ENCODE measurements around the gene MEX3C. TPM values are rescaled to one million over a fixed set of nuclear protein-coding genes. Genes with fewer than 3 reads are reported as not detected.
A peak's percentile ranks its signal among the peaks of the same experiment; 100 is the strongest.

MEX3C gene
- total RNA-seq, 4 donors from 2014 or later = 31.6 to 42.0 (median 37.6) TPM

GRCh38 chr18:51195451-51196117, 1.9 kb downstream of the MEX3C start:
- WGBS = under 1% methylated on average over 13 of the region's 13 CpGs
- TF ChIP-seq EP300 (IDR thresholded peaks at IDR 0.05) = no peak
- no peak for TF ChIP-seq POLR2AphosphoS5 (IDR thresholded peaks at IDR 0.05)
- no peak for TF ChIP-seq POLR2A (IDR thresholded peaks at IDR 0.05)
- TF ChIP-seq, protein P1, sequence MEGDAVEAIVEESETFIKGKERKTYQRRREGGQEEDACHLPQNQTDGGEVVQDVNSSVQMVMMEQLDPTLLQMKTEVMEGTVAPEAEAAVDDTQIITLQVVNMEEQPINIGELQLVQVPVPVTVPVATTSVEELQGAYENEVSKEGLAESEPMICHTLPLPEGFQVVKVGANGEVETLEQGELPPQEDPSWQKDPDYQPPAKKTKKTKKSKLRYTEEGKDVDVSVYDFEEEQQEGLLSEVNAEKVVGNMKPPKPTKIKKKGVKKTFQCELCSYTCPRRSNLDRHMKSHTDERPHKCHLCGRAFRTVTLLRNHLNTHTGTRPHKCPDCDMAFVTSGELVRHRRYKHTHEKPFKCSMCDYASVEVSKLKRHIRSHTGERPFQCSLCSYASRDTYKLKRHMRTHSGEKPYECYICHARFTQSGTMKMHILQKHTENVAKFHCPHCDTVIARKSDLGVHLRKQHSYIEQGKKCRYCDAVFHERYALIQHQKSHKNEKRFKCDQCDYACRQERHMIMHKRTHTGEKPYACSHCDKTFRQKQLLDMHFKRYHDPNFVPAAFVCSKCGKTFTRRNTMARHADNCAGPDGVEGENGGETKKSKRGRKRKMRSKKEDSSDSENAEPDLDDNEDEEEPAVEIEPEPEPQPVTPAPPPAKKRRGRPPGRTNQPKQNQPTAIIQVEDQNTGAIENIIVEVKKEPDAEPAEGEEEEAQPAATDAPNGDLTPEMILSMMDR (IDR thresholded peaks at IDR 0.05) = no peak
- H3K27ac ChIP-seq = peak overlapping the region; percentile 99

GRCh38 chr18:51195086-51195450, 2.4 kb downstream of the MEX3C start:
- Histone ChIP-seq H3K27ac (peak overlapping the region; percentile 99), H3K9me3 (no peaks in the 10 kb centered on the region), H3K4me1 (peaks cover 56% of the 10 kb centered on the region), H3K36me3 (no peaks in the 10 kb centered on the region), H3K4me3 (peak overlapping the region; percentile 93), H3K27me3 (no peaks in the 10 kb centered on the region)
- 20% methylated on average over 3 of the region's 3 CpGs for WGBS
- DNase-seq (ENCODE audit: low spot score in 2 of 2) = no peak
- no peak for TF ChIP-seq POLR2A (IDR thresholded peaks at IDR 0.05)
- no peak for TF ChIP-seq EP300 (IDR thresholded peaks at IDR 0.05)
- no peak for TF ChIP-seq POLR2AphosphoS5 (IDR thresholded peaks at IDR 0.05)
- TF ChIP-seq, protein P1 (IDR thresholded peaks at IDR 0.05) = no peak

More at GRCh38 chr18:51195451-51196117, 1.9 kb downstream of the MEX3C start:
- Histone ChIP-seq H3K4me3 (peak overlapping the region; percentile 93), H3K4me1 (peaks cover 51% of the 10 kb centered on the region), H3K9me3 (no peaks in the 10 kb centered on the region), H3K27me3 (no peaks in the 10 kb centered on the region), H3K36me3 (no peaks in the 10 kb centered on the region)
- no peak for DNase-seq (ENCODE audit: low spot score in 2 of 2)

DNA sequence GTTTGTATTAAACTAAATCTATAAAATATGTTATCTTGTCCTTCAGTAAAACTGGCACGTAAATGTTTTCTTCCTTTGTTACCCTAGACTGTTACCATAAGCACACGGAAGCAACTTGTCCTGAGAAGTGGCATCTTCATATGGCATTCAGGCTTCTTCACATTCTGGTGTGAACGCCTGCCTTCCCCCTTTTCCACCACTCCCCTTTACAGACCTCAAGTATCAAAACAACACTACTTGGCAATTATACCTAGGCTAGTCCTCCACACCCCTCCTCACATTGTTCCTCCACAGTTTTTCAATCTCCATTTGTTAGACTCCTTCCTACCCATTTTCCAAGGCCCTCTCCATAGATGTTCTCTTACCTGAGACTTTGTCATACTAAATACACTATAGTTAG, 2.9 kb downstream of the MEX3C start:
- TF ChIP-seq POLR2AphosphoS5 (IDR thresholded peaks at IDR 0.05) (no peak), POLR2A (IDR thresholded peaks at IDR 0.05) (no peak), EP300 (IDR thresholded peaks at IDR 0.05) (no peak)
- TF ChIP-seq, protein P1 (IDR thresholded peaks at IDR 0.05) = no peak
- Histone ChIP-seq H3K36me3 (no peaks in the 10 kb centered on the region), H3K27ac (peak overlapping the region; percentile 99), H3K4me3 (peak overlapping the region; percentile 93), H3K9me3 (no peaks in the 10 kb centered on the region), H3K27me3 (no peaks in the 10 kb centered on the region), H3K4me1 (peaks cover 58% of the 10 kb centered on the region)
- no peak for DNase-seq (ENCODE audit: low spot score in 2 of 2)
- WGBS = 23% methylated on average over 3 of the region's 3 CpGs

DNA sequence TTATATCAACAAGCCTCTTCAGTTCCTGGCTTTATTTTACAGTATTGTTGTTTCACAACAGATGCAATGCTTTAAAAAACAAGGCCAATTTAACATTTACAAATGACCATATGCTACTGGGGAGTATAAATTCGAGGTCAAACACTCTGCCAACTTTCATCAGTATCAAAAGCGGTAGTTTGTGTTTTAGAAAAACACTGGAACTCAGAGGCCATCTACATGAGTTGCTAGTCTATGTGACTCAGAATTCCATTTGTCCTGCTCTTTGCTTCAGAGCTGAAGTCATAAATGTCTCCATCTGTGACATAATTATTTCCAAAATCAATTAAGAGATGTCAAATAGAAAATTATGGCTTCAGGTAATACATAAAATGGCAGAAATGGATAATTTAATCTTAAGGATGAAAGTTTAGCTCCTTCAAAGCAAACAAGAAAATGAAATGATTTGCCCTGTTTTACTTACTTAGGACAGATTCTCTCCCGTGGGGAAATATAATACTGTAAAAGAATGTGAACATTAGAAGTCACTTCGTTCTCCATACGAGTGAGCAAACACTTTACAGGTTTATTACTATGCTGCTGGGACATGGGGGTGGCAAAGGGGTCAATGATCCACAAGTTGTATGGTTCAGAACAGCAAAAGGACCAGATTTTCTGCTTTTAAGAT, 3.7 kb downstream of the MEX3C start:
- H3K9me3 ChIP-seq = no peaks in the 10 kb centered on the region
- TF ChIP-seq POLR2AphosphoS5 (IDR thresholded peaks at IDR 0.05) = no peak
- TF ChIP-seq POLR2A (IDR thresholded peaks at IDR 0.05) = no peak
- TF ChIP-seq, protein P1 (IDR thresholded peaks at IDR 0.05) = no peak
- TF ChIP-seq EP300 (IDR thresholded peaks at IDR 0.05) = no peak
- peak overlapping the region; percentile 93 for H3K4me3 ChIP-seq
- WGBS = 28% methylated on average over 5 of the region's 5 CpGs
- no peak overlapping the region for H3K27ac ChIP-seq
- no peak for DNase-seq (ENCODE audit: low spot score in 2 of 2)
- peaks cover 58% of the 10 kb centered on the region for H3K4me1 ChIP-seq
- H3K27me3 ChIP-seq = no peaks in the 10 kb centered on the region
- H3K36me3 ChIP-seq = no peaks in the 10 kb centered on the region

DNA sequence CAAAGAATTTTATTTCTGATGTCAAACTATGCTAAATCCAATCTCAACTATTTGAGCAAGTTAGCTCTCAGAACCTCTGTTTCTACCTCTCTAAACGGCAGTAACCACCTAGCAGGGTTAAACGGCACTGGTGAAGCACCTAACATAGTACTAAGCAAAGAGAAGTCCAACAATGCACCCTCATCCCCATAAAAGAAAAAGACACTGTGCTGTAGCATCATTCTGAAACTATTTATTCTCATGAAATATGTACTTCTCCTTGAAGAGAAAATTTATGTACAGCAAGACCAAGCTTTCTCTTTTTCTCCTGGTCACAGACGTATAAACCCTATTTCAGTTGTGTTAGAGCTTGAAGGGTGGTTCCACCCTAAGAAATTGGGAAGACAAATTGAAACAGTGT, 4.8 kb downstream of the MEX3C start:
- Histone ChIP-seq H3K4me1 (peaks cover 60% of the 10 kb centered on the region), H3K36me3 (no peaks in the 10 kb centered on the region), H3K27ac (no peak overlapping the region), H3K9me3 (no peaks in the 10 kb centered on the region), H3K4me3 (no peak overlapping the region), H3K27me3 (no peaks in the 10 kb centered on the region)
- no peak for DNase-seq (ENCODE audit: low spot score in 2 of 2)
- WGBS = 66% methylated on average over 3 of the region's 3 CpGs
- TF ChIP-seq, protein P1 (IDR thresholded peaks at IDR 0.05) = no peak
- TF ChIP-seq EP300 (IDR thresholded peaks at IDR 0.05) (no peak), POLR2AphosphoS5 (IDR thresholded peaks at IDR 0.05) (no peak), POLR2A (IDR thresholded peaks at IDR 0.05) (no peak)
